Testis (tissue), 2 donors: ENCODE results near the gene C11orf52.

Experiments used
- POLR2A ChIP-seq: fragments of 450-650 bp; IDR thresholded peaks from one replicate; pipeline ENCODE4 v1.6.1; 2017; ENCODE audit warnings: antibody characterized with exemption, mild to moderate bottlenecking, moderate library complexity
- TF ChIP-seq, protein P1 (sequence below), 3 experiments: fragments of 450-650 bp in 2 of 3; fragments of 200-600 bp in 1 of 3; sonication (generic) in 1 of 3; IDR thresholded peaks; one replicate each; pipeline ENCODE4 v1.5.1; 2016 to 2019; ENCODE audit warnings: antibody characterized with exemption in 3 of 3, mild to moderate bottlenecking in 2 of 3, moderate library complexity in 1 of 3

DNA sequence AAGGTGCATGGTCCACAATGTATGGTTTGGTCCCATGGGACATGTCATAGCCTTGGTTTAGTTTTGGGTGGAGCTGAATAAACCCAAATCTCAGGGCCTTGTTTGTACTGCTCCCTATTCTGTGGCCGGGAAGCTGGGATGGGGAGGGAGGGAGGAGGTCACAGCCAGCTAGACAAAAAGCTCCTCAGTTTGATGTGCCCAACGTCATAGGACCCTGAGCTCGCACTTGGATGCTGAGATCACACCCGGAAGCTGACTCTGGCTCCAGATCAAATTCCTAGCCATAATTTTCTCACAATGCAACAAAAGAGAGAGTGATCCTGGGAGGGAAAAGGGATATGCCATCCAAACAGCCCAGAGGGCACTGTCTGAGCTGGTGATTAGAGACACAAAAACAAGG is 4.7 kb upstream of the C11orf52 start:
- TF ChIP-seq, protein P1, sequence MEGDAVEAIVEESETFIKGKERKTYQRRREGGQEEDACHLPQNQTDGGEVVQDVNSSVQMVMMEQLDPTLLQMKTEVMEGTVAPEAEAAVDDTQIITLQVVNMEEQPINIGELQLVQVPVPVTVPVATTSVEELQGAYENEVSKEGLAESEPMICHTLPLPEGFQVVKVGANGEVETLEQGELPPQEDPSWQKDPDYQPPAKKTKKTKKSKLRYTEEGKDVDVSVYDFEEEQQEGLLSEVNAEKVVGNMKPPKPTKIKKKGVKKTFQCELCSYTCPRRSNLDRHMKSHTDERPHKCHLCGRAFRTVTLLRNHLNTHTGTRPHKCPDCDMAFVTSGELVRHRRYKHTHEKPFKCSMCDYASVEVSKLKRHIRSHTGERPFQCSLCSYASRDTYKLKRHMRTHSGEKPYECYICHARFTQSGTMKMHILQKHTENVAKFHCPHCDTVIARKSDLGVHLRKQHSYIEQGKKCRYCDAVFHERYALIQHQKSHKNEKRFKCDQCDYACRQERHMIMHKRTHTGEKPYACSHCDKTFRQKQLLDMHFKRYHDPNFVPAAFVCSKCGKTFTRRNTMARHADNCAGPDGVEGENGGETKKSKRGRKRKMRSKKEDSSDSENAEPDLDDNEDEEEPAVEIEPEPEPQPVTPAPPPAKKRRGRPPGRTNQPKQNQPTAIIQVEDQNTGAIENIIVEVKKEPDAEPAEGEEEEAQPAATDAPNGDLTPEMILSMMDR (IDR thresholded peaks at IDR 0.05), result no peak
- no peak for TF ChIP-seq POLR2A
